HepG2 (cell line): ENCODE measurements around the gene CELA2B. TPM values are rescaled to one million over a fixed set of nuclear protein-coding genes. Genes with fewer than 3 reads are reported as not detected.

Experiments used
- ATAC-seq: fragments of 200-7000 bp; cut with Tn5 transposase; 3 replicates; pipeline ENCODE4 v1.9.1; 2020; ENCODE audit warnings: mild to moderate bottlenecking, moderate library complexity
- BruUV-seq: library from RNA; stranded (reverse); fragments of 400-500 nt; replicated peaks from 2 replicates; lab custom pipeline; 2021; lab: Mats Ljungman, UMichigan
- CTCF ChIA-PET: fragments of 300-600 bp; formaldehyde crosslinking; extraction: SDS; loops from one replicate; lab custom pipeline; 2021; ENCODE audit warnings: low total read pairs, inconsistent platforms, low intra/inter-chr PET ratio; lab: Yijun Ruan, JAX
- POLR2A ChIA-PET: fragments of 350-600 bp; sonication (Branson Sonifier 250); formaldehyde crosslinking; loops from one replicate; lab custom pipeline; 2020; ENCODE audit warnings: antibody characterized with exemption, inconsistent platforms; lab: Yijun Ruan, JAX
- DNase-seq: peaks from one replicate; pipeline ENCODE4 v3.0.0-alpha.2; 2015; ENCODE audit warnings: low spot score
- FAIRE-seq: peaks from 3 replicates; lab custom pipeline; 2011; peaks lifted over from hg19 to GRCh38; lab: Jason Lieb, UNC
- H2AFZ ChIP-seq: one replicate; pipeline ENCODE4 v1.6.1; 2011; ENCODE audit warnings: low read length, inconsistent platforms
- H3K27ac ChIP-seq: fragments of 300-600 bp; 3 replicates; pipeline ENCODE4 v1.8.0; 2011; ENCODE audit warnings: mixed run types, mild to moderate bottlenecking, mixed read lengths, low read length, inconsistent platforms; ENCODE audit not compliant: insufficient read depth; ENCODE audit errors: extremely low read length
- H3K27me3 ChIP-seq, 2 experiments: fragments of 200-600 bp in 1 of 2; 2 replicates in 1 of 2; 3 replicates in 1 of 2; pipeline versions ENCODE4 v1.6.0 to v1.8.0; 2011; ENCODE audit warnings: low read length in 2 of 2, mild to moderate bottlenecking in 2 of 2, moderate library complexity in 2 of 2, inconsistent platforms in 1 of 2; ENCODE audit not compliant: insufficient read depth in 2 of 2, control insufficient read depth in 1 of 2
- H3K36me3 ChIP-seq, 2 experiments: fragments of 200-600 bp in 1 of 2; replicated peaks in 1 of 2; 2 replicates in 1 of 2; 3 replicates in 1 of 2; pipeline versions ENCODE4 v1.5.1 to v1.8.0; 2011; ENCODE audit warnings: low read length in 2 of 2, inconsistent platforms in 1 of 2; ENCODE audit not compliant: insufficient read depth in 2 of 2, control insufficient read depth in 1 of 2
- H3K4me1 ChIP-seq: 2 replicates; pipeline ENCODE4 v1.5.1; 2012; ENCODE audit warnings: low read length, inconsistent platforms; ENCODE audit not compliant: insufficient read depth
- H3K4me2 ChIP-seq: 2 replicates; pipeline ENCODE4 v1.6.0; 2011; ENCODE audit warnings: low read depth, low read length, inconsistent platforms
- H3K4me3 ChIP-seq, 3 experiments: fragments of 200-600 bp in 1 of 3; sonication (generic), shearing (Covaris generic) in 1 of 3; replicated peaks in 1 of 3; 2 replicates each; pipeline ENCODE4 v1.5.1; 2011 to 2016; ENCODE audit warnings: low read length in 3 of 3, inconsistent platforms in 2 of 3, low read depth in 2 of 3, mild to moderate bottlenecking in 2 of 3, control low read depth in 1 of 3, mixed read lengths in 1 of 3; ENCODE audit not compliant: insufficient read depth in 1 of 3
- H3K79me2 ChIP-seq: one replicate; pipeline ENCODE4 v1.6.1; 2011; ENCODE audit warnings: low read length, inconsistent platforms; ENCODE audit not compliant: insufficient read depth
- H3K9ac ChIP-seq: 2 replicates; pipeline ENCODE4 v1.6.0; 2011; ENCODE audit warnings: mild to moderate bottlenecking, low read depth, low read length, inconsistent platforms; ENCODE audit not compliant: insufficient read depth
- H3K9me3 ChIP-seq: 2 replicates; pipeline ENCODE4 v1.5.1; 2012; ENCODE audit warnings: mild to moderate bottlenecking, low read length
- H4K20me1 ChIP-seq: 2 replicates; pipeline ENCODE4 v1.6.0; 2011; ENCODE audit warnings: inconsistent platforms, mild to moderate bottlenecking, low read length, moderate library complexity; ENCODE audit not compliant: insufficient read depth
- KDM1A ChIP-seq: IDR thresholded peaks from 2 replicates; pipeline ENCODE4 v1.6.1; 2016; ENCODE audit warnings: missing compliant biosample characterization
- YY1 ChIP-seq: IDR thresholded peaks from 2 replicates; pipeline ENCODE4 v1.6.1; 2011; ENCODE audit warnings: low read length, low read depth, moderate library complexity, mild to moderate bottlenecking; ENCODE audit not compliant: insufficient read depth, insufficient replicate concordance
- ZBTB46 ChIP-seq: sonication (generic); formaldehyde crosslinking; IDR thresholded peaks from 2 replicates; pipeline ENCODE4 v1.4.0; 2020; ENCODE audit warnings: mild to moderate bottlenecking, missing genetic modification reagents, borderline replicate concordance
- ZNF3 ChIP-seq: IDR thresholded peaks from 2 replicates; pipeline ENCODE4 v1.7.0; 2017; ENCODE audit warnings: inconsistent platforms
- ZNF510 ChIP-seq: sonication (generic); formaldehyde crosslinking; IDR thresholded peaks from 2 replicates; pipeline ENCODE4 v1.4.0; 2020; ENCODE audit warnings: low read depth, mild to moderate bottlenecking, missing genetic modification reagents
- WGBS: methylation state at CpG from one replicate; pipeline ENCODE4 v1.1.6; 2017; ENCODE audit warnings: low lambda C conversion rate; 5-methylcytosine and 5-hydroxymethylcytosine counted together
- in situ Hi-C: cut with HindIII; loops from 2 replicates; pipeline ENCODE4 v1.10.0; 2017; ENCODE audit warnings: low pct_unique_long_range_greater_than_20kb; ENCODE audit not compliant: extremely low pct_ligation_motif_present
- intact Hi-C: fragments of 100-400 bp; cut with micrococcal nuclease; formaldehyde crosslinking; loops from one replicate; pipeline ENCODE4 v1.10.0; 2022; ENCODE audit not compliant: unreplicated experiment
- polyA plus RNA-seq, 8 experiments: library from polyadenylated mRNA; depleted of rRNA in 3 of 8; stranded (reverse) in 7 of 8; unstranded in 1 of 8; fragments of >200 nt; fragmentation: Illumina TruSeq in 4 of 8; extraction: Trizol in 4 of 8; gene quantifications; 2 replicates each; pipeline versions ENCODE4 v1.2.1 to v1.2.3, GENCODE V29; 2011 to 2016; ENCODE audit warnings: low read depth in 4 of 8, missing spikeins in 1 of 8, mixed read lengths in 1 of 8; ENCODE audit not compliant: insufficient read depth in 1 of 8
- total RNA-seq, 5 experiments: library from RNA; depleted of rRNA; stranded (reverse); fragments of >200 nt; fragmentation: Illumina TruSeq; extraction: Trizol; gene quantifications; 2 replicates each; pipeline ENCODE4 v1.2.3, GENCODE V29; 2016; ENCODE audit warnings: low read depth in 1 of 5

Gene CELA2B
- total and polyA plus RNA-seq, 2 of the 13 experiments (the other 11 are each of a cell fraction or from before 2014, with no cell fraction given): not detected

- H2AFZ ChIP-seq: peak overlapping the region; percentile 44
- no peaks in the 10 kb centered on the region for H3K9me3 ChIP-seq
- peak overlapping the region; percentile 69 to 83 (median 74) for H3K4me3 ChIP-seq
- H3K4me1 ChIP-seq: peaks cover 36% of the 10 kb centered on the region
- BruUV-seq: no TSS peak
- H3K36me3 ChIP-seq: 0 out of 5 replicates have a peak, but pooled peaks cover 0 to 3% of the 10 kb centered on the region in 2 experiments
- FAIRE-seq (no peak), ATAC-seq (no peak), DNase-seq (no peak)
- H4K20me1 ChIP-seq: peaks cover 4% of the 10 kb centered on the region; the same call in 1 of the 2 replicates
- in situ Hi-C loops: no loop called here
- ChIA-PET POLR2A (interaction anchor here (1.0 to 2.2 kb wide), 8 partner anchors 29 to 345 kb away, joined by 3 to 10 read pairs (median 4); partner anchors contain the start of gene AGMAT), CTCF (no interaction called here)
- H3K9ac ChIP-seq: peak overlapping the region; percentile 66
- H3K4me2 ChIP-seq: peak overlapping the region; percentile 96
- no peaks in the 10 kb centered on the region; a peak in 1 of 5 replicates for H3K27me3 ChIP-seq
- 1% methylated on average over 9 of the region's 9 CpGs for WGBS
- peak overlapping the region; percentile 40 for H3K27ac ChIP-seq
- intact Hi-C loops: loop anchor here (10.0 kb wide), 1 partner anchor 79 kb away; no protein-coding TSS in a partner anchor
- peaks cover 21% of the 10 kb centered on the region for H3K79me2 ChIP-seq
- no peak; the same call in 1 of the 2 replicates for TF ChIP-seq ZNF510 (CRISPR knock-in tag)
- no peak for TF ChIP-seq YY1
- TF ChIP-seq KDM1A (CRISPR knock-in tag): no peak
- TF ChIP-seq ZBTB46 (CRISPR knock-in tag): no peak
- no peak for TF ChIP-seq ZNF3 (CRISPR knock-in tag)
These were observed 50.2 kb downstream of the CELA2B start for GRCh38 chr1:15526021-15526489.
